Muscle of arm (tissue), 12 donors: ENCODE measurements around the gene BRMS1L. TPM values are rescaled to one million over a fixed set of nuclear protein-coding genes. Genes with fewer than 3 reads are reported as not detected.
A peak's percentile ranks its signal among the peaks of the same experiment; 100 is the strongest.

Experiments used
- DNase-seq: peaks from one replicate; pipeline ENCODE4 v3.0.0-alpha.2; 2013
- polyA plus RNA-seq, 12 donors: library from polyadenylated mRNA; unstranded; fragments of 120-200 nt; gene quantifications; one replicate each; pipeline ENCODE4 v1.2.1, GENCODE V29; 2013; ENCODE audit not compliant: insufficient read length in 12 of 12

The BRMS1L gene
- polyA plus RNA-seq, 12 donors: 7.4 to 30.5 (median 24.6) TPM; not detected in 1

GRCh38 chr14:35861204-35861868 lies 35.2 kb downstream of the BRMS1L start:
- no peak for DNase-seq

DNA sequence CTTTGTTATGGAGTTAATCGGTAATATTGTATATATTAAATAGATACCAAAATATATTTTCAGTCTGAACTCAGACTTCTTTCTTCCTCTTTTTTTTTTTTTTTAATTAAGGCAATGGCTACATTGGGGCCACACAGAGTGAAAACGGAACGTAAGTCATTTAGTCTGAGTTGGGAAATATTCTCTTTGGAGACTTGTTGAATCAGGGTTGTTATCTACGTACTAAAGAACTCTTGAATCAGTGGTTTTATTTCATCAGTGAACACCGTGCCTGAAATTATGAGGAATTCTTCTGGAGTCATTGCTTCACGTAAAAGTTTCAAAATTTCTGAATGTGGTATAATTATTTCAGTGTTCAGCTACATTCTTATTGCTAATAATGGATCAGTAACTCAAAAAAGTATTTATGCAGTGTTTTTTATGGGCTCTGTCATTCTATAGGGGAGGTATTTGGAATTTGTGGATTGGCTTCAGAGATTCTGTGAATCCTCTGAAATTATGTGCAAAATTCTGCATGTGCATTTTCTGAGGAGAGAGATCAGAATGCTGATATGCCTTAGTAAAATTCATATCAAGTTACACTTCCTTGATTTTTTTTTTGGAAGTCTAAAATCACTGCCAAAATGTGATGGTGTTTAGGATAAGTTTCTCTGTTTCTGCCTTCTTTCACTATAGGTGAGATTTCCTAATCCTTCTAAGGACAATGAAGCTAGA lies 39.6 kb downstream of the BRMS1L start:
- DNase-seq: no peak

GRCh38 chr14:35866595-35867279 lies 40.6 kb downstream of the BRMS1L start:
- no peak for DNase-seq

GRCh38 chr14:35867280-35867629 lies 41.1 kb downstream of the BRMS1L start:
- no peak for DNase-seq

GRCh38 chr14:35875296-35875695 lies 49.2 kb downstream of the BRMS1L start:
- no peak for DNase-seq

DNA sequence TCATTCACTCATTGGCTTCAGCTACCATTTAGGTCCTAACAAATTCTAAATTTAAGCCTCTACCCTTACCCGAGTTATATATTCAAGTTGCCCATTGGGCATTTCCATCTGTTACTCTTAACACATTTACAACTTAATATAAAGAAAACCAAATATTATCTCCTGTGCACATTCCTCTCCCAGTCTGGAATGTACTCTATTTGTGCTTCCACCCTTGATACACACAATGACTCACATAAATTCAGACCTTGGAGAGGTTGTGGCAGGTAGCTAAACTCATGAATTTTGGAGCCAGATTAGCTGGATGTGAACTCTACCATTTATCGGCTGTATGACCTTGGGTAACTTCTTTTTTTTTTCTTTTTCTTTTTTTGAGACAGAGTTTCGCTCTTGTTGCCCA lies 51.1 kb downstream of the BRMS1L start:
- no peak for DNase-seq

DNA sequence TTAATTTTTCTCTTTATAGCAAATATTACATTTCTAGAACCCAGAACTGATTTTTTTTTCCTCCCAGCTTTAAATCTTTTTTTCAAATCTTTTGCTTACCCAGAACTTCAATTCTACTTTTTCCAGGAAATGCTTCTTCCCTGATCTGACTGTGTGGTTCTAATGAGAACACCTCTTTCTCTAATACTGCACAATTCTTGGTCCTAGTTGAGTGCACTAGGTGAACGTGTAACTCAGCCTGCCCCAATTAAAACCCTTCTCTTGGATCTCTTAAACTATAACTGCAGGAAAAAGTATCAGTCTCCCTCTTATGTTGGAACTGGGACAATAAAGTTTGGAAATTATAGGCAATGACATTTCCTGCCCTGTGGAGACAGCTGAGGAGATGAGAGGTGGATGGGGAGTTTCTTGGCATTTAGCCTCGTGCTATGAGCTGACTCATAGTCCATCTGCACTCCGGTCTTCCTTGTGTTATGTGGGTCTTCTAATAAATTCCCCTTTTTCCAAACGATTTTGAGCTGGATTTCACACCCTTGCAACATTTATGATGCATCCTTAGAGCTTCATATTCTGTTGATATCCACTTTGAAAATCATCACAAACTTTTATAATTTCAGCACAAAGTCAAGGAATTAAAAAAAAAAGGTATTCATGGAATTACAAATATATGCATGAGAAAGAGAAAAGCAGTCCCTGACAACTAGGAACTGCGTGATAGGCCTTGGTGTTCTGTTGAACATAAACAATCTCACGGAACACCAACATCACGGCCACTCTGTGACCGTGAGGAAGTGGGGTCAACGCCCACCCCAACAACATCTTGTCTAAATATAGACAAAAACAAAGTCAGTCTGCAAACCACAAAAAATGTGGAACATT lies 52.4 kb downstream of the BRMS1L start:
- peak; percentile 72 for DNase-seq

DNA sequence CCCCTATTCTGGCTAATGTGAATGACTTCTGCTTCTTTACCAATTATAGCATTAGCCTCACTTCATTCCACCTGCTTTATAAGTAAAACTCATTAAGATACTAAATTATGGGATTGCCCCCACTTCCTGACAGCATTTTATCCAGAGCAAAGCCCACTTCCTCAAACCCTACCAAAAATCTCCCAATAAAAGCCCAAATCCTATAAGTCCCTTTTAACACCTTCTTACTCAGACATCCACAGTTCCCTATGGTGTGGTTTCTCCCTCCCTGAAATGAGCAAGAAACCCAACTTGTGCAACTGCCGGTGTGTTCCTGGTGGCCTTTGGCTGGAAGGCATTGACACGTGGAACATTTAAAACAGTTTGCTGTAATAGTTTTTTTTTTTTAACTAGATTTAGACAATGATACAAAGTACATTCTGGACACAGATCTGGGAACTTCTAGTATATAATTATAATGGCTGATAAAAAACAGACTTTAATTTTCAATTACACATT lies 53.1 kb downstream of the BRMS1L start:
- DNase-seq: no peak

DNA sequence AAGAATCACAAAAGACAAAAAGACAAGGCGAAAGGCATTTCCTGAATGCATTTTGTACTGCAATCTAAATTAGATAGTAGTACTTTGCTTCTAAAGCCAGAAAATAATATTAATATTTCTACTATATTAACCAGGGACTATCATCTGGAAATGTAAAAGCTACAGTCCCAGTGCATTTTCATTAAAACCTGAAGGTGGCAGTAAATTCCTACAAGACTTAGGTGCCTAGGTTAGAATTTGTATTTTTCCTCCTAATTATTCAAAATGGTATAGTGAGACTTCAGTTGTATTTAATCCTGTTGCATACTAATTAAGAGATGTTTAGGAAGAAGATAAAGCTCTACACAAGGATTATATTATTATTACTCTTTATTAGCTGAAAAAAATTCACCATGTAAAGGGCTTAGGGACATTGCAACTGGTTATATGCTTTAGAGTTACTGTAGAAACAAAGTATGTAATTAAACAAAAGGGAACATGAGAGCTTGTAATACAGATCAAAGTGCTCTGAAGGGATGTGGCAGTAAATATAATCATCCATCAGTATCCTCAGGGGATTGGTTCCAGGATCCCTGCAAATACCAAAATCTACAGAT lies 53.6 kb downstream of the BRMS1L start:
- DNase-seq: peak; percentile 5

DNA sequence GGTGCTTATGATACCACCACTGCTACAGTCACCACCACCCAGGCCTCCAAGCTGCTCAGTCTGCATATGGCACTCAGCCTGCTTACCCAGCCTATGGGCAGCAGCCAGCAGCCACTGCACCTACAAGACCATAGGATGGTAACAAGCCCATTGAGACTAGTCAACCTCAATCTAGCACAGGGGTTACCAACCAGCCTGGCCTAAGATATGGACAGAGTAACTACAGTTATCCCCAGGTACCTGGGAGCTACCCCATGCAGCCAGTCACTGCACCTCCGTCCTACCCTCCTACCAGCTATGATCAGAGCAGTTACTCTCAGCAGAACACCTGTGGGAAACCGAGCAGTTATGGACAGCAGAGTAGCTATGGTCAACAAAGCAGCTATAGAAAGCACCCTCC lies 55.1 kb downstream of the BRMS1L start:
- no peak for DNase-seq

DNA sequence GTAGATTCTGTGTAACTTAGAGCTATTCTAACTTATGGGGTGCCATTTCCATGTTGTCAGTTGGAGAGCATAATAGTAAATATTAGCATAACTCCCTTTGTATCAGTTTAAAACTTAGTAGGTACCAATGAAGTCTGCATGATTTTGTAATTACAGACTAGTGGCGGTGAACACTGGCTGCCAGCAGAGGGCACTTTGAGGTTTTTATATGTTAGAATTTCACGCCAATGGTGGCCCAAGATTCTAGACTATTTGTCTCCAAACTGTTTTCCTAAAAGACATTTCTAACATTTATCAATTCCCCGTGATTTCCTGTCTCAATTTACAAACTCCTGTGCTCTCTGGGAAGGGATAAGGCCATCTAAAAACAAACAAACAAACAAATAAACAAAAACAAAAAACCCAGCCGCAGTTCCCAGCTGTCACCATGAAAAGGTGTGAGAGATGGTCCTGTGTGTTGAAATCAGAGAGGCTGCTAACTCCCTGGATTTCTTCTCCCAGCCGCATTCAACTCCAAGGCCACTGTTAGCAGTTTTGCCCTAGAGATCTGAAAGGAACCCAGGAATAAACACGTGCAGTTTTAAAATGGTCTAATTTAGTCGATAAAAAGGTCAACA lies 57.6 kb downstream of the BRMS1L start:
- DNase-seq: peak; percentile 16

- DNase-seq: no peak
Observed at GRCh38 chr14:35890308-35890707, 64.2 kb downstream of the BRMS1L start.

GRCh38 chr14:35895256-35895655 lies 69.1 kb downstream of the BRMS1L start:
- no peak for DNase-seq

DNA sequence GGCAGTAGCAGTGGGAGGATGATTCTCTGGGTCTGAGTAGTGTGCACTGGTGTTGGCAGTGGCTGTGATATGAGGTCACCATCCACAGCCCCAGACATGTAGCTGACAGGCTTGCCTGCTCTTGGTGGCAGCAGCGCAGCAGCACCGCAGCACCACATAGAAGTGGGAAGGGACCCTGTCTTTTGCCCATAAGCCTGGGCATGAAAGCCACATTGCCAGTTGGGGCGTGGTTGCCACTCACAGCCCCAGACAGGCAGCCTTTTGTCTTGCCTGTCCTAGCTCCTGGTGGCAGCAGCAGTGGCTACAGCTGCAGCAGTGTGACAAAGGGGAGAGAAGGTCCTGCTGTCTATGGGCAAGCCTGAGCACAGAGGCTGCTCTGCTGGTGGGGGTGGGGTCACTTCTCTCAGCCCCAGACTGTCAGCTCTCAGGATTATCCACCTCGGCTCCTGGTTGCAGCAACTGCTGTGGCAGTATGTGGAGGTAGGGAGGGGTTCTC lies 71.5 kb downstream of the BRMS1L start:
- no peak for DNase-seq

- no peak for DNase-seq
Observed at GRCh38 chr14:35898217-35898775, 72.2 kb downstream of the BRMS1L start.

GRCh38 chr14:35900741-35901140 lies 74.6 kb downstream of the BRMS1L start:
- DNase-seq: no peak

- no peak for DNase-seq
Observed at GRCh38 chr14:35909665-35910064, 83.5 kb downstream of the BRMS1L start.

- DNase-seq: no peak
Observed at GRCh38 chr14:35910191-35910590, 84.1 kb downstream of the BRMS1L start.

GRCh38 chr14:35911097-35911496 lies 85.0 kb downstream of the BRMS1L start:
- DNase-seq: no peak

GRCh38 chr14:35915185-35915584 lies 89.0 kb downstream of the BRMS1L start:
- no peak for DNase-seq
